ENCODE data around the gene ZNF341.
"Not testable (repeated sequence)": the region's sequence is repeated elsewhere in the genome, so short reads cannot be mapped to it uniquely, and the experiment has no call there.

The ZNF341 gene

DNA sequence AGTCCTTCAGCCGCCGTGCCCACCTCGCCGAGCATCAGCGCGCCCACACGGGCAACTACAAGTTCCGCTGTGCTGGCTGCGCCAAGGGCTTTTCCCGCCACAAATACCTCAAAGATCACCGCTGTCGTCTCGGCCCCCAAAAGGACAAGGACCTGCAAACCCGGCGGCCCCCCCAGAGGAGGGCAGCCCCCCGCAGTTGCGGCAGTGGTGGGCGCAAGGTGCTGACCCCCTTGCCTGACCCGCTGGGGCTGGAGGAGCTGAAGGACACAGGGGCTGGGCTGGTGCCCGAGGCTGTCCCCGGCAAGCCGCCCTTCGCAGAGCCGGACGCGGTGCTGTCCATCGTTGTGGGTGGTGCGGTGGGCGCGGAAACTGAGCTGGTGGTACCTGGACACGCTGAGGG is 59.2 kb downstream of the ZNF341 start:
- Histone ChIP-seq H3K9me3 (no peaks in the 10 kb centered on the region), H3K4me3 (ENCODE audit: low read depth in 1 of 2, low read length in 1 of 2) (no peak overlapping the region), H3K36me3 (peaks cover 23% of the 10 kb centered on the region), H3K27me3 (no peaks in the 10 kb centered on the region), H3K27ac (no peak overlapping the region), H3K4me1 (ENCODE audit: control insufficient read depth in 1 of 2, insufficient read depth in 1 of 2, low read depth in 1 of 2, low read length in 1 of 2) (peaks cover 10% of the 10 kb centered on the region in 2 experiments)
- TF ChIP-seq, protein P1, sequence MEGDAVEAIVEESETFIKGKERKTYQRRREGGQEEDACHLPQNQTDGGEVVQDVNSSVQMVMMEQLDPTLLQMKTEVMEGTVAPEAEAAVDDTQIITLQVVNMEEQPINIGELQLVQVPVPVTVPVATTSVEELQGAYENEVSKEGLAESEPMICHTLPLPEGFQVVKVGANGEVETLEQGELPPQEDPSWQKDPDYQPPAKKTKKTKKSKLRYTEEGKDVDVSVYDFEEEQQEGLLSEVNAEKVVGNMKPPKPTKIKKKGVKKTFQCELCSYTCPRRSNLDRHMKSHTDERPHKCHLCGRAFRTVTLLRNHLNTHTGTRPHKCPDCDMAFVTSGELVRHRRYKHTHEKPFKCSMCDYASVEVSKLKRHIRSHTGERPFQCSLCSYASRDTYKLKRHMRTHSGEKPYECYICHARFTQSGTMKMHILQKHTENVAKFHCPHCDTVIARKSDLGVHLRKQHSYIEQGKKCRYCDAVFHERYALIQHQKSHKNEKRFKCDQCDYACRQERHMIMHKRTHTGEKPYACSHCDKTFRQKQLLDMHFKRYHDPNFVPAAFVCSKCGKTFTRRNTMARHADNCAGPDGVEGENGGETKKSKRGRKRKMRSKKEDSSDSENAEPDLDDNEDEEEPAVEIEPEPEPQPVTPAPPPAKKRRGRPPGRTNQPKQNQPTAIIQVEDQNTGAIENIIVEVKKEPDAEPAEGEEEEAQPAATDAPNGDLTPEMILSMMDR (IDR thresholded peaks at IDR 0.05): no peak

DNA sequence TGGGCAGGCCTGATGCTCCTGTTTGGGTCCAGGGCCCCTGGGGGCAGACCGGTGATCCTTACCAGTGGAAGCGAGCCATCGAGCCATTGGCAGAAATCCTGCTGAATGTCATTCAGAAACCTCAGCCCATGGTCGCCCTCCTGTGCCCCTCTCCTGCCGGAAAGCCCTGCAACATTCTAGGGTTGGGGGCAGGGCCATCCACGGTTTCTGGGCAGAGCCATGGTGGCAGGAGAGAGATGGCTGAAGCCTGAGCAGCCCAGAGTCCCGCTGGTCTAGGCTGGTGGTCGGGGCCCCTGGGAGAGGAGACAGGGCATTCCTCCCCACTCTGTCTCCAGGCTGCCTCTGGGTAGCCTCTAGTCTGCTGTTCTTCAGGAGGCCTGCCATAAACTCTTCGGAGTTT is 59.7 kb downstream of the ZNF341 start:
- Histone ChIP-seq H3K9me3 (no peaks in the 10 kb centered on the region), H3K4me3 (ENCODE audit: low read depth in 1 of 2, low read length in 1 of 2) (no peak overlapping the region), H3K27me3 (no peaks in the 10 kb centered on the region), H3K36me3 (peaks cover 23% of the 10 kb centered on the region), H3K4me1 (ENCODE audit: control insufficient read depth in 1 of 2, insufficient read depth in 1 of 2, low read depth in 1 of 2, low read length in 1 of 2) (peaks cover 5 to 7% of the 10 kb centered on the region in 2 experiments), H3K27ac (no peak overlapping the region)
- TF ChIP-seq, protein P1 (IDR thresholded peaks at IDR 0.05): no peak

DNA sequence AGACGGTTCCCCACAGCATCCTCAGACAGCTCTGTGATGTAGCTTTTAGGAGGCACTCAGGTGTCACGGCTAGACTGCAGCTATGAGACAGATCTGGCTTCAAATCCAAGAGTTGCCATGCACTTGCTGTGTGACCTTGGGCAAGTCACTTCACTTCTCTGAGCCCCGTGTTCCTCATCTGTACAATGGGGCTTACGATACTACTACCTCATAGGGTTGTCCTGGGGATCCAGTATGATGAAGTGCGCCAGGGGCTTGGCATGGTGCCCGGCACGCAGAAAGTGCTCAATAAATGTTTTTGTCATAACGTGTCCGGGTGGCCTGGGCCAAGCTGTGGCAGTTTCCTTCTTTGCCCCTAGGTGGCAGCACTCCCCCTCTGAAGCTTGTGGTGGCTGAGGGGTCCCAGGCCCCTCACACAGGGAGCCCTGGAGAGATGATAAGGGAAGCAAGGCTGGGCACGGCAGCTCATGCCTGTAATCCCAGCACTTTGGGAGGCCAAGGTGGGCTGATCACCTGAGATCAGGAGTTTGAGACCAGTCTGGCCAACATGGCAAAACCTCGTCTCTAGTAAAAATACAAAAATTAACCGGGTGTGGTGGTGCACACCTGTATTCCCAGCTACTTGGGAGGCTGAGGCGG is 60.3 kb downstream of the ZNF341 start:
- Histone ChIP-seq H3K4me3 (ENCODE audit: low read depth in 1 of 2, low read length in 1 of 2) (no peak overlapping the region), H3K9me3 (no peaks in the 10 kb centered on the region), H3K27me3 (no peaks in the 10 kb centered on the region), H3K36me3 (peaks cover 23% of the 10 kb centered on the region), H3K4me1 (ENCODE audit: control insufficient read depth in 1 of 2, insufficient read depth in 1 of 2, low read depth in 1 of 2, low read length in 1 of 2) (peaks cover 4% of the 10 kb centered on the region in 2 experiments), H3K27ac (no peak overlapping the region)
- TF ChIP-seq, protein P1 (IDR thresholded peaks at IDR 0.05): peak; percentile 79

DNA sequence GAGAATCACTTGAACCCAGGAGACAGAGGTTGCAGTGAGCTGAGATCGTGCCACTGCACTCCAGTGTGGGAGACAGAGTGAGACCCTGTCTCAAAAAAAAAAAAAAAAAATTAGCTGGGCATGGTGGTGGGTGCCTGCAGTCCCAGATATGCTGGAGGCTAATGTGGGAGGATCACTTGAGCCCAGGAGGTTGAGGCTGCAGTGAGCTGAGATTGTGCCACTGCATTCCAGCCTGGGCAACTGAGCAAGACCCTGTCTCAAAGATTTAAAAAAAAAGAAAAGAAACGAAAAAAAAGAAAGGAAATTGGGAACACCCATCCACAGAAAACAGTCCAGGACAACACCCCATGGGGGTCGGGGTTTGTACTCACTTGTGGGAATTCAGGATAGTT is 60.8 kb downstream of the ZNF341 start:
- not testable (repeated sequence) for H3K9me3 ChIP-seq; H3K4me3 ChIP-seq (ENCODE audit: low read depth in 1 of 2, low read length in 1 of 2); H3K4me1 ChIP-seq (ENCODE audit: control insufficient read depth in 1 of 2, insufficient read depth in 1 of 2, low read depth in 1 of 2, low read length in 1 of 2); H3K27me3 ChIP-seq; H3K27ac ChIP-seq
- peaks cover 23% of the 10 kb centered on the region for H3K36me3 ChIP-seq

DNA sequence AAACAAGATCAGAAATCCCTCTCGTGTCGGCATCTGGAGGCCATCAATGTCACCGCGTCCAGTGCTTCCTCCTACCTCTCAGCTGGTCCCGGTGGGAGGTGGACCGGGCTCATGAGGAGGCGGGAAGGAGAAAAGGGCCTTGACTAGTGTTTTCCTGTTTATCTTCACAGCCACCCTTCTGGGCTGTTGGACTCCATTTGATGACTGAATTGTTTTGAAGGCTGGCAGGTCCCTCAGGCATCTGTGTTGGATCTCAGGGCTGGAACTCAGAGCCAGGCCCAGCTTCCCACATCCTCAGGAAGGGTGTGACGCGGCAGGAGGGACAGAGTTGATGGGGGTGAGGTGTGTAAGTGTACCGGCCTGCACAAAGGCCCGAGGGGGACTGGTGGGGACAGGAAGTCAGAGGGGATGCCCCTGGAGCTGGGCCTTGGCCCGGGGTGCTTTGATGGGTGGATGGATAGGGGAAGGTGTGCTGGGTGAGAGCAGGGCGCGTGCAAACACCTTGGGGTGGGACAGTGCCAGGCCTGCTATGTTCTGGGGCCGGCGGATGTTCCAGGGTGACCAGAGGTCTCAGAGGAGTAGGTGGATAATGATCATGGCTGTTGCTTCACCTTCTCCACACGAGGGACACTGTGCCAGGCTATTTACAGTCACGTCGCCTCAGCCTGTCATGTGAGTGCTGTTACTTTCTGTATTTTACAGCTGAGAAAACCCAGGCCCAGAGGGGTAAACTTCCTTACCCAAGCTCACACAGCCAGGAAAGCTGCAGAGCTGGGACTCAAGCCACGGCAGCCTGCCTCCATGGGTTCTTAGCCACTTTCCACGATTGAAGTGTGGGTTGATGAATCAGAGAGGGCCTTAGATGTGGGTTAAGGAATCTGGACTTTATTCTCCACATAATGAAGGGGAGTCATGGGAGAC is 61.5 kb downstream of the ZNF341 start:
- H3K9me3 ChIP-seq: no peaks in the 10 kb centered on the region
- H3K36me3 ChIP-seq: peaks cover 23% of the 10 kb centered on the region
- H3K27me3 ChIP-seq: no peaks in the 10 kb centered on the region
- H3K27ac ChIP-seq: no peak overlapping the region
- H3K4me1 ChIP-seq (ENCODE audit: control insufficient read depth in 1 of 2, insufficient read depth in 1 of 2, low read depth in 1 of 2, low read length in 1 of 2): no peaks in the 10 kb centered on the region
- H3K4me3 ChIP-seq (ENCODE audit: low read depth in 1 of 2, low read length in 1 of 2): no peak overlapping the region
- TF ChIP-seq, protein P1 (IDR thresholded peaks at IDR 0.05): no peak

All from neutrophil (primary cell).